Measurements from ENCODE around the gene ZNF69.
A peak's percentile ranks its signal among the peaks of the same experiment; 100 is the strongest.
"Not testable (repeated sequence)": the region's sequence is repeated elsewhere in the genome, so short reads cannot be mapped to it uniquely, and the experiment has no call there.

ZNF69 gene

GRCh38 chr19:11902228-11902627 is 14.6 kb downstream of the ZNF69 start:
- no peak for FAIRE-seq

GRCh38 chr19:11905928-11906327 is 18.3 kb downstream of the ZNF69 start:
- FAIRE-seq, result no peak

DNA sequence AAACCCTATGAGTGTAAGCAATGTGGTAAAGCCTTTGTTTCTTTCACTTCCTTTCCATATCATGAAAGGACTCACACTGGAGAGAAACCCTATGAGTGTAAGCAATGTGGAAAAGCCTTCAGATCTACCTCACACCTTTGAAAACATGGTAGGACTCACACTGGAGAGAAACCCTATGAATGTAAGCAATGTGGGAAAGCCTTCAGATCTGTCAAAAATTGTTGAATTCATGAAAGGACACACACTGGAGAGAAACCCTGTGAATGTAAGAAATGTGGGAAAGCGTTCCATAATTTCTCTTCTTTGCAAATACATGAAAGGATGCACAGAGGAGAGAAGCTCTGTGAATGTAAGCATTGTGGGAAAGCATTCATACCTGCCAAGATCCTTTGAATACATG is 24.4 kb downstream of the ZNF69 start:
- not testable (repeated sequence) for FAIRE-seq

DNA sequence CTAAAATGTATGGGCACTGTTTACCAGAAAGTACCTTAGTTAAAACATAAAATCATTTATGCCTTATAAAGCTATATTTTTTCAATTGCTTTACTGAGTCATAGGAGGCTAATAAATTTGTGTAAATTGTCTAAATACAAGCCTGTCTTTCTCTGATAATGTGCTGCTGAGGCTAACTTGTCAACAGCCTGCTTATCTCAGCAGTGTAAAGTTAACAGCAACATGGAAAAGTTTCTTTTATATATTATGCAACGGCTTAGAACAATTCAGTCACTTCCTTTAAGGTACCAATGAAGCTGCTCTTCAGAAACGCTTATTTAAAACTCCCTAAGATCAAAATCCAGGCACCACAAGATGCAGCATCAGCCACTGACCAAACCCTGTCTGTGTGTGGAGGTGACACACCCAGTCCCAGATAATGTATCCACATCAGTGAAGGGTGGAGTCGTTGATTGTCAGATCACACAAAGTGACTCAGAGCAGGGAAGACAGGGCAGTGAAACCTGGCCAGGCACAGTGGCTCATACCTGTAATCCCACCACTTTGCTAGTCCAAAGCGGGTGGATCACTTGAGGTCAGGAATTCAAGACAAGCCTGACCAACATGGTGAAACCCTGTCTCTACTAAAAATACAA is 27.0 kb downstream of the ZNF69 start:
- FAIRE-seq, result not testable (repeated sequence)

DNA sequence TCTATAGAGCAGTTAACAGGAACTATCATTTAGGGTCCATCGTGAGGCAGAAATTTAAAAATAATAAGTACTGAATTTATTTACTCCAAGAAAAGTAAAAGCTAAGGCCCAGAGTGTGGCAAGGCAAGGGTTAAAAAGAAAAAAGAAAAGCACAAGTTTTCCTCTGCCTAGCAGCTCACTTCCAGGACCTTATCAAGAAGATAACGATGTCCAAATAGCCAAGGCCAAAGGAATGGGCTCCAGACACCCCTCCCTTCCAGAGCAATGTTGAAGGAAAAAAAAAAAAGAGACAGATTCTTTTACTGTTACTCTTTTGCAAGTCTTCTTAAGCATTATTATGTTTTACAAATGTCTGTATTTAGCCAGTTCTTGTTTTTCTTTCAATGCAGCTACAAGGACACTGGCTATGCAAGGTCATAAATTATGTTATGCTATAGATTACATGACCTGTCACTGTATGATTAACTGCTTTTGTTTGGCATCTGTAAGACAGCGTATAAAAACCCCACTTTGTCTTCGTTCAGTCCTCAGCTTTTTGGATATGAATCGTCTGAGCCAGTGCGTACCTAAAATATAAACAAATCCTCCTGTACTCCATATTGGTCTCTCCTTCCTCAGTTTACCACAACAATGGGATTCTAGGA is 34.4 kb downstream of the ZNF69 start:
- FAIRE-seq, result no peak

- peak; percentile 51 for FAIRE-seq
These were observed 37.5 kb downstream of the ZNF69 start, which contains the start of gene ZNF700 for GRCh38 chr19:11924886-11925650. Gene ZNF700 (plus strand): TSS chr19:11925107. CDS start chr19:11925211, 104 bp downstream.

GRCh38 chr19:11925651-11926187 is 38.1 kb downstream of the ZNF69 start:
- FAIRE-seq, result not testable (repeated sequence)

DNA sequence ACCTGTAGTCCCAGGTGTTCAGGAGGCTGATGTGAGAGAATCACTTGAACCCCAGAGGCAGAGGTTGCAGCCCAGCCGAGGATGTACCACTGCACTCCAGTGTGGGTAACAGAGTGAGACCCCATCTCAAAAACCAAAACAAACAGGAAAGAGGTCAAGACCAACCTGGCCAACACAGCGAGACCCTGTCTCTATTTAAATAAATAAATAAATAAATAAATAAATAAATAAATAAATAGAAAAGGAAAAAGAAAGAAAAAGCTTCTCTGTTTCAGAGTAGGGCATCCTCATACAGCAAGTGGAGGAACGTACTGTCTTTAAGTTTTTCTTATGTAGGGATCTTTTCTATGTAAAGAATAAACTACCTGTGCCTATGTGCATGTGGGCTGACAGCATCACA is 39.6 kb downstream of the ZNF69 start:
- FAIRE-seq, result no peak

- FAIRE-seq, result no peak
These were observed 43.5 kb downstream of the ZNF69 start for GRCh38 chr19:11931051-11931450.

DNA sequence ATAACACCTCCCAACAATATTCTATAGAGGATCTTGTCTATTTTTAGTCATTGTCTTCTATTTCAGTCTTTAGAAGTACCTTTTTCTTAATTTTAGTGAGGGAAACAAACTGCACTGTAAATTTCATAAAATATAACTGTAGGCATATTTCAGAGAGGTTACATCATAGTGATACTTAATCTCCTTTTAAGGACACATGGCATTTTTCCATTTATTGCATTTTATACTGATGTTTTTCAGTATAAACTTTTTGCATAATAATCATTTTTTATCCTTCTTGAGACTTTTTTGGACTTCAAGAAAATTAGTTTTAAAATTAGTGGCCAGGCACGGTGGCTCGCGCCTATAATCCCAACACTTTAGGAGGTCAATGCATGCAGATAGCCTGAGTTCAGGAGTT is 43.9 kb downstream of the ZNF69 start:
- FAIRE-seq, result no peak

DNA sequence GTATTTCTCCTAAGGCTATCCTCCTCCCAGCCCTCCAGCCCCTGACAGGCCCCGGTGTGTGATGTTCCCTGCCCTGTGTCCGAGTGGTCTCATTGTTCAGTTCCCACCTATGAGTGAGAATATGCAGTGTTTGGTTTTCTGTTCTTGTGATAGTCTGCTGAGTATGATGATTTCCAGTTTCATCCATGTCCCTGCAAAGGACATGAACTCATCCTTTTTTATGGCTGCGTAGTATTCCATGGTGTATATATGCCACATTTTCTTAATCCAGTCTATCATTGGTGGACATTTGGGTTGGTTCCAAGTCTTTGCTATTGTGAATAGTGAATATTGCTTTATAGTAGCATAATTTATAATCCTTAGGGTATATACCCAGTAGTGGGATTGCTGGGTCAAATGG is 48.2 kb downstream of the ZNF69 start:
- FAIRE-seq, result not testable (repeated sequence)

- not testable (repeated sequence) for FAIRE-seq
These were observed 50.8 kb downstream of the ZNF69 start for GRCh38 chr19:11938383-11938782.

DNA sequence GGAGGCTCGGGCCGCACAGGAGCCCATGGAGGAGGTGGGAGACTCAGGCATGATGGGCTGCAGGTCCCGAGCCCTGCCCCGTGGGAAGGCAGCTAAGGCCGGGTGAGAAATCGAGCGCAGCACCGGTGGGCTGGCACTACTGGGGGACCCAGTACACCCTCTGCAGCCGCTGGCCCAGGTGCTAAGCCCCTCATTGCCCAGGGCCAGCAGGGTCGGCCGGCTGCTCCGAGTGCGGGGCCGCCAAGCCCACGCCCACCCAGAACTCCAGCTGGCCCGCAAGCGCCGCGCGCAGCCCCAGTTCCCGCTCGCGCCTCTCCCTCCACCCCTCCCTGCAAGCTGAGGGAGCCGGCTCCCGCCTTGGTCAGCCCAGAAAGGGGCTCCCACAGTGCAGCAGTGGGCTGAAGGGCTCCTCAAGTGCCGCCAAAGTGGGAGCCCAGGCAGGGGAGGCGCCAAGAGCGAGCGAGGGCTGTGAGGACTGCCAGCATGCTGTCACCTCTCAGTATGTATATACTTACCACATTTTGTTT is 53.8 kb downstream of the ZNF69 start:
- not testable (repeated sequence) for FAIRE-seq

- no peak for FAIRE-seq
These were observed 54.6 kb downstream of the ZNF69 start for GRCh38 chr19:11942008-11942842.

DNA sequence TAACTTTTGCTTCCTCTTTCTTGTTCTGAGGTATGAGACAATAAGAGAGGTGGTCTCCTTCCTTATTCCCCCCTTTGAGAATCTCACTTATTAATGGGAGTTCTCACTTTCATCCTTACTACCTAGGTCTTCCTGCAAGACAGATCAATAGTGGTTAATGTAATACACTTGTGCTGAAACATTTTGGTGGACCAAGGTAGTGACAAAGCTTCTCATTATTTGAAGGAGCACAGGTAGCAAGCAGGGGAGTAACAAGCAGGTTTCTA is 55.2 kb downstream of the ZNF69 start:
- FAIRE-seq, result no peak

GRCh38 chr19:11944656-11945055 is 57.1 kb downstream of the ZNF69 start:
- no peak for FAIRE-seq

GRCh38 chr19:11948646-11949045 is 61.1 kb downstream of the ZNF69 start:
- no peak for FAIRE-seq

- no peak for FAIRE-seq
These were observed 61.6 kb downstream of the ZNF69 start for GRCh38 chr19:11949201-11949600.

GRCh38 chr19:11949614-11950080 is 62.1 kb downstream of the ZNF69 start:
- FAIRE-seq, result not testable (repeated sequence)

GRCh38 chr19:11950312-11950711 is 62.7 kb downstream of the ZNF69 start:
- no peak for FAIRE-seq
